Right lobe of liver (tissue), 6 donors: ENCODE data around the gene NIT1. TPM values are rescaled to one million over a fixed set of nuclear protein-coding genes. Genes with fewer than 3 reads are reported as not detected.
A peak's percentile ranks its signal among the peaks of the same experiment; 100 is the strongest.

Experiments
- ATAC-seq, 4 donors: fragments of 200-7000 bp; cut with Tn5 transposase; one replicate each; pipeline ENCODE4 v1.9.1; 2020; ENCODE audit warnings: mild to moderate bottlenecking in 4 of 4, moderate library complexity in 4 of 4
- DNase-seq, 3 donors: peaks; one replicate each; pipeline ENCODE4 v3.0.0-alpha.2; 2020
- H3K27ac ChIP-seq, 3 donors: fragments of 200-600 bp; one replicate each; pipeline ENCODE4 v1.8.0; 2022
- H3K27me3 ChIP-seq, 2 donors: fragments of 200-600 bp; one replicate each; pipeline ENCODE4 v1.8.0; 2022
- H3K36me3 ChIP-seq, 4 donors: fragments of 200-600 bp; sonication (generic) in 1 of 4; one replicate each; pipeline versions ENCODE4 v1.5.1 to v1.8.0; 2017 to 2022; ENCODE audit warnings: control low read depth in 1 of 4
- H3K4me1 ChIP-seq, 4 donors: fragments of 200-600 bp; sonication (generic) in 1 of 4; one replicate each; pipeline versions ENCODE4 v1.5.1 to v1.8.0; 2017 to 2022; ENCODE audit warnings: control low read depth in 1 of 4
- H3K4me3 ChIP-seq, 3 donors: fragments of 200-600 bp; one replicate each; pipeline ENCODE4 v1.8.0; 2022
- H3K9me3 ChIP-seq, 4 donors: fragments of 200-600 bp; sonication (generic) in 1 of 4; one replicate each; pipeline versions ENCODE4 v1.5.1 to v1.8.0; 2017 to 2022; ENCODE audit warnings: control low read depth in 1 of 4
- CTCF ChIP-seq, 4 donors: fragments of 200-600 bp in 3 of 4; fragments of 450-650 bp in 1 of 4; IDR thresholded peaks; one replicate each; pipeline versions ENCODE4 v1.5.1 to v1.8.0; 2016 to 2022; ENCODE audit warnings: antibody characterized with exemption in 4 of 4, mild to moderate bottlenecking in 2 of 4
- POLR2A ChIP-seq: fragments of 450-650 bp; IDR thresholded peaks from one replicate; pipeline ENCODE4 v1.6.1; 2017; ENCODE audit warnings: antibody characterized with exemption, mild to moderate bottlenecking
- WGBS: methylation state at CpG from one replicate; pipeline ENCODE4 v1.1.6; 2018; ENCODE audit warnings: low coverage, low lambda C conversion rate; ENCODE audit not compliant: insufficient coverage; ENCODE audit errors: missing lambda C conversion rate; 5-methylcytosine and 5-hydroxymethylcytosine counted together
- intact Hi-C, 2 donors: fragments of 100-400 bp; cut with DNase I; formaldehyde crosslinking; loops; one replicate each; pipeline versions ENCODE4 v1.11.2 to v1.14.1; 2022
- total RNA-seq, 6 experiments: library from RNA; depleted of rRNA in 2 of 6; stranded (reverse); fragments of >200 nt in 2 of 6; fragmentation: NEBNext Ultra II Directional in 3 of 6; extraction: Animal tissue kit (Norgen Biotek cat#: 25700) in 3 of 6; gene quantifications; one replicate each; pipeline versions ENCODE4 v1.1.0 to v1.2.4, GENCODE V29; 2016 to 2023
- donor health status: DM: no; HTN: yes; CAD: no.
- donor health status: DM: no; HTN: no; CAD: no.
- donor health status: DM: no; HTN: no; CAD: no.
- donor health status: DM: no; HTN: yes; CAD: no.
- donor health status: DM: no; HTN: yes; CAD: no.

The NIT1 gene
- total RNA-seq, 6 experiments from 2014 or later: 36.9 to 67.8 (median 45.8) TPM

GRCh38 chr1:161153176-161153575 is 35.3 kb downstream of the NIT1 start:
- H3K27ac ChIP-seq: peak overlapping the region; percentile 78 to 96 (median 94)
- no peak for ATAC-seq
- intact Hi-C loops: no loop called here
- DNase-seq: no peak
- peaks cover 0 to 5% (median 0%) of the 10 kb centered on the region in 4 donors for H3K36me3 ChIP-seq
- H3K27me3 ChIP-seq: no peaks in the 10 kb centered on the region
- no peaks in the 10 kb centered on the region for H3K4me1 ChIP-seq
- no peaks in the 10 kb centered on the region for H3K9me3 ChIP-seq
- peak overlapping the region; percentile 58 to 76 (median 65) for H3K4me3 ChIP-seq
- TF ChIP-seq POLR2A (no peak), CTCF (IDR thresholded peaks at IDR 0.05) (no peak)
- 28% methylated on average over 9 of the region's 9 CpGs for WGBS

- ATAC-seq (peak; percentile 93 to 95 (median 93)), DNase-seq (peak; percentile 69 to 84 (median 80))
- H3K27ac ChIP-seq: peak within 1 kb of the TSS; percentile 78 to 96 (median 94)
- under 1% methylated on average over 32 of the region's 33 CpGs for WGBS
- TF ChIP-seq CTCF (IDR thresholded peaks at IDR 0.05) (no peak), POLR2A (peak; percentile 61)
- peak within 1 kb of the TSS; percentile 58 to 76 (median 65) for H3K4me3 ChIP-seq
- H3K4me1 ChIP-seq: no peaks in the 10 kb centered on the region
- H3K9me3 ChIP-seq: no peaks in the 10 kb centered on the region
- no peaks in the 10 kb centered on the region for H3K27me3 ChIP-seq
- intact Hi-C loops: no loop called here
- peaks cover 0 to 5% (median 0%) of the 10 kb centered on the region in 4 donors for H3K36me3 ChIP-seq
Measured at GRCh38 chr1:161153682-161154337, 35.9 kb downstream of the NIT1 start, which contains the start of gene UFC1. Gene UFC1, plus strand, starts transcription at chr1:161153978. Its CDS starts 20 bp downstream, at chr1:161153998.

GRCh38 chr1:161157867-161158266 is 40.0 kb downstream of the NIT1 start:
- Histone ChIP-seq H3K4me3 (no peak overlapping the region), H3K4me1 (peaks cover 0 to 8% (median 0%) of the 10 kb centered on the region in 4 donors), H3K9me3 (no peaks in the 10 kb centered on the region), H3K36me3 (peaks cover 0 to 13% (median 0%) of the 10 kb centered on the region in 4 donors), H3K27ac (no peak overlapping the region), H3K27me3 (no peaks in the 10 kb centered on the region)
- DNase-seq: no peak
- no peak for ATAC-seq
- intact Hi-C loops: no loop called here
- TF ChIP-seq CTCF (IDR thresholded peaks at IDR 0.05) (no peak), POLR2A (no peak)
- WGBS: 100% methylated on average over 1 of the region's 1 CpG

GRCh38 chr1:161158316-161159010 is 40.6 kb downstream of the NIT1 start:
- no peak for TF ChIP-seq POLR2A
- TF ChIP-seq CTCF (IDR thresholded peaks at IDR 0.05): no peak
- no peaks in the 10 kb centered on the region for H3K27me3 ChIP-seq
- peaks cover 0 to 18% (median 0%) of the 10 kb centered on the region in 4 donors for H3K36me3 ChIP-seq
- peak overlapping the region; percentile 84 to 93 (median 87) for H3K4me3 ChIP-seq
- ATAC-seq (no peak), DNase-seq (no peak)
- WGBS: 50% methylated on average over 5 of the region's 9 CpGs
- peaks cover 0 to 8% (median 0%) of the 10 kb centered on the region in 4 donors for H3K4me1 ChIP-seq
- intact Hi-C loops: no loop called here
- H3K9me3 ChIP-seq: no peaks in the 10 kb centered on the region
- peak overlapping the region; percentile 73 to 85 (median 78) for H3K27ac ChIP-seq
